Spleen (tissue), 7 donors: ENCODE measurements around the gene WFDC11.

Experiments
- CTCF ChIP-seq, 11 experiments: fragments of 200-600 bp in 7 of 11; fragments of 450-650 bp in 4 of 11; sonication (generic) in 4 of 11; IDR thresholded peaks in 8 of 11; conservative IDR thresholded peaks in 3 of 11; 1 replicate in 7 of 11; 2 replicates in 4 of 11; pipeline versions ENCODE4 v1.4.0 to v1.8.0; 2016 to 2021; ENCODE audit warnings: antibody characterized with exemption in 11 of 11, inconsistent platforms in 4 of 11, mild to moderate bottlenecking in 1 of 11
- POLR2AphosphoS5 ChIP-seq, 3 donors: sonication (generic); formaldehyde crosslinking; IDR thresholded peaks; one replicate each; pipeline ENCODE4 v1.5.1; 2017; ENCODE audit warnings: antibody characterized with exemption in 3 of 3
- donor health status: DM: no; HTN: no; CAD: no; lungs with moderate emphysema.
- donor health status: DM: no; HTN: no; CAD: no.
- donor health status: DM: no; HTN: no; CAD: no.

- TF ChIP-seq CTCF (IDR thresholded peaks at IDR 0.05 in 8 of 11, conservative IDR thresholded peaks at IDR 0.05 in 3 of 11) (peak in 10 of 11 experiments; percentile 21 to 73 (median 49)), POLR2AphosphoS5 (IDR thresholded peaks at IDR 0.05) (no peak)
Observed at GRCh38 chr20:45629496-45630100, 40.4 kb downstream of the WFDC11 start, which contains the start of gene WFDC10A.
